CD4-positive, alpha-beta memory T cell (primary cell): ENCODE measurements around the gene MAPK9. TPM values are rescaled to one million over a fixed set of nuclear protein-coding genes. Genes with fewer than 3 reads are reported as not detected.

Source experiments
- CTCF ChIA-PET: fragments of 350-600 bp; sonication (Branson Sonifier 250); formaldehyde crosslinking; loops from one replicate; lab custom pipeline; 2021; ENCODE audit warnings: inconsistent platforms; ENCODE audit not compliant: partially characterized antibody; lab: Charles Lee
- POLR2A ChIA-PET: fragments of 350-600 bp; sonication (Branson Sonifier 250); formaldehyde crosslinking; loops from one replicate; lab custom pipeline; 2021; ENCODE audit not compliant: partially characterized antibody; lab: Charles Lee
- DNase-seq, 5 donors: peaks; one replicate each; pipeline versions ENCODE4 v3.0.0 to v3.0.0-alpha.2; 2020 to 2022; ENCODE audit warnings: mixed read lengths in 1 of 5
- H3K27ac ChIP-seq: one replicate; pipeline ENCODE4 v1.7.0; 2013; ENCODE audit warnings: low read depth, low read length
- H3K27me3 ChIP-seq: 2 replicates; pipeline ENCODE4 v1.7.0; 2013; ENCODE audit warnings: mild to moderate bottlenecking, low read length, moderate library complexity; ENCODE audit not compliant: insufficient read depth
- H3K36me3 ChIP-seq: 2 replicates; pipeline ENCODE4 v1.7.0; 2013; ENCODE audit warnings: mild to moderate bottlenecking, low read length, moderate library complexity; ENCODE audit not compliant: insufficient read depth
- H3K4me1 ChIP-seq: 2 replicates; pipeline ENCODE4 v1.7.0; 2013; ENCODE audit warnings: mild to moderate bottlenecking, low read length, moderate library complexity; ENCODE audit not compliant: insufficient read depth
- H3K4me3 ChIP-seq, 2 donors: one replicate each; pipeline ENCODE4 v1.7.0; 2013; ENCODE audit warnings: low read length in 2 of 2, mild to moderate bottlenecking in 1 of 2
- H3K9me3 ChIP-seq, 2 donors: one replicate each; pipeline ENCODE4 v1.7.0; 2013; ENCODE audit warnings: low read length in 2 of 2, control low read depth in 1 of 2; ENCODE audit not compliant: control insufficient read depth in 1 of 2
- H3K27ac Mint-ChIP-seq, 7 donors: one replicate each; pipeline ENCODE4 v1.8.0; 2020 to 2021; ENCODE audit warnings: mixed read lengths in 7 of 7, mild to moderate bottlenecking in 6 of 7, inconsistent platforms in 3 of 7, moderate library complexity in 3 of 7
- H3K27me3 Mint-ChIP-seq, 2 donors: one replicate each; pipeline ENCODE4 v1.8.0; 2020 to 2021; ENCODE audit warnings: mixed read lengths in 2 of 2
- H3K36me3 Mint-ChIP-seq, 2 donors: one replicate each; pipeline ENCODE4 v1.8.0; 2020 to 2021; ENCODE audit warnings: mixed read lengths in 2 of 2, inconsistent platforms in 1 of 2, mild to moderate bottlenecking in 1 of 2
- H3K4me1 Mint-ChIP-seq, 4 donors: one replicate each; pipeline ENCODE4 v1.8.0; 2020 to 2021; ENCODE audit warnings: mixed read lengths in 4 of 4, mild to moderate bottlenecking in 1 of 4
- H3K4me3 Mint-ChIP-seq, 8 donors: one replicate each; pipeline ENCODE4 v1.8.0; 2020 to 2021; ENCODE audit warnings: mixed read lengths in 8 of 8, mild to moderate bottlenecking in 7 of 8, moderate library complexity in 6 of 8, inconsistent platforms in 3 of 8
- H3K9me3 Mint-ChIP-seq, 8 donors: one replicate each; pipeline ENCODE4 v1.8.0; 2020 to 2021; ENCODE audit warnings: mixed read lengths in 8 of 8, mild to moderate bottlenecking in 5 of 8, inconsistent platforms in 3 of 8, moderate library complexity in 1 of 8
- intact Hi-C: fragments of 100-400 bp; cut with micrococcal nuclease; formaldehyde crosslinking; loops from one replicate; pipeline ENCODE4 v1.15.1; 2023
- polyA plus RNA-seq, 2 donors: library from polyadenylated mRNA; unstranded; fragments of 300-500 nt; fragmentation: Illumina TruSeq; gene quantifications; one replicate each; pipeline ENCODE4 v1.2.3, GENCODE V29; 2021
- total RNA-seq, 2 experiments: library from RNA; stranded (reverse); gene quantifications; one replicate each; pipeline ENCODE4 v1.2.3, GENCODE V29; 2021

The MAPK9 gene
- total and polyA plus RNA-seq, 4 experiments from 2014 or later, result 21.8 to 39.1 (median 35.1) TPM

GRCh38 chr5:180201051-180201987 is 90.6 kb downstream of the MAPK9 start:
- H3K27me3 Mint-ChIP-seq, result peaks cover 8 to 31% of the 10 kb centered on the region in 2 donors
- intact Hi-C loops, result loop anchor here (10.0 kb wide), 1 partner anchor 113 kb away; no protein-coding TSS in a partner anchor
- Histone ChIP-seq H3K4me1 (no peaks in the 10 kb centered on the region), H3K27ac (no peak overlapping the region), H3K36me3 (no peaks in the 10 kb centered on the region), H3K4me3 (no peak overlapping the region), H3K9me3 (no peaks in the 10 kb centered on the region), H3K27me3 (no peaks in the 10 kb centered on the region)
- POLR2A ChIA-PET, result no interaction called here
- no peaks in the 10 kb centered on the region for H3K4me1 Mint-ChIP-seq
- no peak overlapping the region for H3K4me3 Mint-ChIP-seq
- peaks cover 0 to 3% (median 0%) of the 10 kb centered on the region in 8 donors for H3K9me3 Mint-ChIP-seq
- H3K36me3 Mint-ChIP-seq, result no peaks in the 10 kb centered on the region
- no peak overlapping the region for H3K27ac Mint-ChIP-seq
- CTCF ChIA-PET, result interaction anchor here (1.8 kb wide), 1 partner anchor 128 kb away, joined by 5 read pairs; no protein-coding TSS in a partner anchor
- no peak for DNase-seq

GRCh38 chr5:180199390-180199789 is 92.5 kb downstream of the MAPK9 start:
- Histone ChIP-seq H3K9me3 (no peaks in the 10 kb centered on the region), H3K27me3 (no peaks in the 10 kb centered on the region), H3K27ac (no peak overlapping the region), H3K36me3 (no peaks in the 10 kb centered on the region), H3K4me3 (no peak overlapping the region), H3K4me1 (no peaks in the 10 kb centered on the region)
- intact Hi-C loops, result no loop called here
- POLR2A ChIA-PET, result no interaction called here
- Mint-ChIP-seq H3K4me3 (no peak overlapping the region), H3K27me3 (peaks cover 7 to 24% of the 10 kb centered on the region in 2 donors), H3K36me3 (no peaks in the 10 kb centered on the region), H3K27ac (no peak overlapping the region), H3K9me3 (peaks cover 0 to 3% (median 0%) of the 10 kb centered on the region in 8 donors), H3K4me1 (no peaks in the 10 kb centered on the region)
- no peak for DNase-seq
- CTCF ChIA-PET, result no interaction called here

- intact Hi-C loops, result no loop called here
- peaks cover 0 to 3% (median 0%) of the 10 kb centered on the region in 8 donors for H3K9me3 Mint-ChIP-seq
- no peak for DNase-seq
Observed at GRCh38 chr5:180198208-180198607, 93.7 kb downstream of the MAPK9 start.

GRCh38 chr5:180197016-180197702 is 94.7 kb downstream of the MAPK9 start:
- POLR2A ChIA-PET, result no interaction called here
- peaks cover 0 to 3% (median 0%) of the 10 kb centered on the region in 8 donors for H3K9me3 Mint-ChIP-seq

More at GRCh38 chr5:180198208-180198607, 93.7 kb downstream of the MAPK9 start:
- Histone ChIP-seq H3K27ac (no peak overlapping the region), H3K36me3 (no peaks in the 10 kb centered on the region), H3K9me3 (no peaks in the 10 kb centered on the region), H3K4me1 (no peaks in the 10 kb centered on the region), H3K27me3 (no peaks in the 10 kb centered on the region), H3K4me3 (no peak overlapping the region)
- no peak overlapping the region for H3K27ac Mint-ChIP-seq
- POLR2A ChIA-PET, result no interaction called here
- no peaks in the 10 kb centered on the region for H3K36me3 Mint-ChIP-seq
- H3K27me3 Mint-ChIP-seq, result peaks cover 7 to 21% of the 10 kb centered on the region in 2 donors
- CTCF ChIA-PET, result no interaction called here
- no peaks in the 10 kb centered on the region for H3K4me1 Mint-ChIP-seq
- H3K4me3 Mint-ChIP-seq, result no peak overlapping the region

GRCh38 chr5:180194410-180195345 is 97.2 kb downstream of the MAPK9 start:
- no peak overlapping the region for H3K27ac ChIP-seq
- no peak for DNase-seq
- intact Hi-C loops, result no loop called here

More at GRCh38 chr5:180197016-180197702, 94.7 kb downstream of the MAPK9 start:
- no peaks in the 10 kb centered on the region for H3K27me3 ChIP-seq
- H3K4me3 ChIP-seq, result no peak overlapping the region
- CTCF ChIA-PET, result interaction anchor here (0.9 kb wide), 1 partner anchor 9 kb away, joined by 3 read pairs; no protein-coding TSS in a partner anchor
- no peak overlapping the region for H3K4me3 Mint-ChIP-seq
- no peaks in the 10 kb centered on the region for H3K9me3 ChIP-seq
- no peaks in the 10 kb centered on the region for H3K36me3 ChIP-seq
- no peak overlapping the region for H3K27ac Mint-ChIP-seq
- H3K27ac ChIP-seq, result no peak overlapping the region
- H3K36me3 Mint-ChIP-seq, result no peaks in the 10 kb centered on the region
- no peaks in the 10 kb centered on the region for H3K4me1 Mint-ChIP-seq
- intact Hi-C loops, result no loop called here
- no peak for DNase-seq
- peaks cover 5 to 21% of the 10 kb centered on the region in 2 donors for H3K27me3 Mint-ChIP-seq
- no peaks in the 10 kb centered on the region for H3K4me1 ChIP-seq

GRCh38 chr5:180193749-180194375 is 98.0 kb downstream of the MAPK9 start:
- Mint-ChIP-seq H3K27me3 (peaks cover 4 to 14% of the 10 kb centered on the region in 2 donors), H3K36me3 (no peaks in the 10 kb centered on the region), H3K4me1 (no peaks in the 10 kb centered on the region), H3K4me3 (no peak overlapping the region), H3K27ac (no peak overlapping the region), H3K9me3 (peaks cover 0 to 3% (median 0%) of the 10 kb centered on the region in 8 donors)
- intact Hi-C loops, result no loop called here
- POLR2A ChIA-PET, result no interaction called here
- Histone ChIP-seq H3K27me3 (no peaks in the 10 kb centered on the region), H3K27ac (no peak overlapping the region), H3K4me3 (no peak overlapping the region), H3K9me3 (no peaks in the 10 kb centered on the region), H3K4me1 (no peaks in the 10 kb centered on the region), H3K36me3 (no peaks in the 10 kb centered on the region)
- CTCF ChIA-PET, result no interaction called here
- no peak for DNase-seq

More at GRCh38 chr5:180194410-180195345, 97.2 kb downstream of the MAPK9 start:
- Mint-ChIP-seq H3K36me3 (no peaks in the 10 kb centered on the region), H3K27ac (no peak overlapping the region), H3K27me3 (peaks cover 5 to 19% of the 10 kb centered on the region in 2 donors), H3K4me3 (no peak overlapping the region), H3K9me3 (peaks cover 0 to 3% (median 0%) of the 10 kb centered on the region in 8 donors), H3K4me1 (no peaks in the 10 kb centered on the region)
- ChIA-PET POLR2A (no interaction called here), CTCF (no interaction called here)
- Histone ChIP-seq H3K4me1 (no peaks in the 10 kb centered on the region), H3K27me3 (no peaks in the 10 kb centered on the region), H3K36me3 (no peaks in the 10 kb centered on the region), H3K9me3 (no peaks in the 10 kb centered on the region), H3K4me3 (no peak overlapping the region)
